ENCODE measurements around the gene LRRC34.

- TF ChIP-seq CTCF (IDR thresholded peaks at IDR 0.05) (no peak), POLR2A (IDR thresholded peaks at IDR 0.05) (no peak)
These were observed 31.4 kb downstream of the LRRC34 start for GRCh38 chr3:169781209-169781855.

Measured in heart left ventricle (tissue), 13 donors.